ENCODE data around the gene FCMR.

The FCMR gene

GRCh38 chr1:206921772-206922265 lies at the start of gene FCMR:
Gene FCMR (minus strand): TSS chr1:206921941. CDS start chr1:206921854, 87 bp downstream.
- DNase-seq (ENCODE audit: low read depth, low spot score): peak; percentile 33

DNA sequence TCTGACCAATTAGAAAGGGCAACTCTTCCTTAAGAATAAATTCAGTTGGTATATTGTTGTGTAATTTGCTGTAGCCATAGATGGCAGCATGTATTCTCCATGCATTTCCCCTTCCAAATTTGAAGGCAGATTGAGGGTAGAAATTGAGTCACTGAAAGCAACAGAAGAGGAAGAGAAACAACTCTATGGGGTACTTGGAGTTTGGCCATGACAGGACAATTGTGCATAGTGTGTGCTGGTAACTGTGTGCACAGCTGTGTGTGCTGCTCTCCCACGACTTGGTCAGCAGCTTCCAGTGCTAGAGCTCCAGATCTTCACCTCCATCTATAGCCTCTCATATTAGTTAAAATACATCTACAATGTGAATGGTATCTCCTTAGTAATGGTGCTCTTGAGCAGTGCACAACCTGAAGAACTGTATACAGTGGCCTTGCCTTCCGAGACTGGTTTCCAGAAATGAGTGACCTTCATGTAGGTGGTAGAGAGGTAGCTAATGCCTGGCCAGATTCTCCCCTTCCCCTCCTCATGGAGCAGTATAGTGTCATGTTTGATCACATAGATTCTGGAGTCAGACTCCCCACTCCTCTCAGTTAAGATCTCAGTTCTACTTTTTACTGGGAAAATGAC lies 49.4 kb upstream of the FCMR start:
- no peak for DNase-seq (ENCODE audit: low read depth, low spot score)

GRCh38 chr1:206970446-206970845 lies 48.7 kb upstream of the FCMR start, which contains the start of gene FCAMR:
Gene FCAMR (minus strand): TSS chr1:206970460. CDS start chr1:206970125, 335 bp downstream.
- no peak for DNase-seq (ENCODE audit: low read depth, low spot score)

GRCh38 chr1:206969090-206969489 lies 47.3 kb upstream of the FCMR start:
- DNase-seq (ENCODE audit: low read depth, low spot score): no peak

- no peak for DNase-seq (ENCODE audit: low read depth, low spot score)
These were observed 45.5 kb upstream of the FCMR start for GRCh38 chr1:206967096-206967849.

DNA sequence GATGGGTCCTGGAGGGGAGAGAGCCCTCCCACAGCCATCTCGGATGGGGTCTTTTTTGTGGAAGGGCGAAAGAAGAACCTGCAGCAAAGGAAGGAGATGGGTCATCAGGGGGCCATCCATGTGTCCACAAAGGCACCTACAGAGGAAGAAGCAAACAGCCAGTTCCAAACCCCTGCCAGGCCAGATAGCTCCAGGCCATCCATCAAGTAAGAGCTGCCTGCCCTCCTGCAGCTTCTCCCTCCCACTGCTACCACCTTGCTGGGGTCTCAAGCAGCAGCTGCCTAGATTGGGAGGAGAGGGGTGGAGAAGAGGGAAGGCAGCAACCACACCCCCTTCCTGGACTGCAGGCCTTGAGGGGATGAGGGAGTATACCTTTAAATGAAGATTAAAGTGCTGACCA lies 44.0 kb upstream of the FCMR start:
- no peak for DNase-seq (ENCODE audit: low read depth, low spot score)

- no peak for DNase-seq (ENCODE audit: low read depth, low spot score)
These were observed 42.0 kb upstream of the FCMR start for GRCh38 chr1:206963740-206964139.

- DNase-seq (ENCODE audit: low read depth, low spot score): no peak
These were observed 41.5 kb upstream of the FCMR start for GRCh38 chr1:206963119-206963712.

DNA sequence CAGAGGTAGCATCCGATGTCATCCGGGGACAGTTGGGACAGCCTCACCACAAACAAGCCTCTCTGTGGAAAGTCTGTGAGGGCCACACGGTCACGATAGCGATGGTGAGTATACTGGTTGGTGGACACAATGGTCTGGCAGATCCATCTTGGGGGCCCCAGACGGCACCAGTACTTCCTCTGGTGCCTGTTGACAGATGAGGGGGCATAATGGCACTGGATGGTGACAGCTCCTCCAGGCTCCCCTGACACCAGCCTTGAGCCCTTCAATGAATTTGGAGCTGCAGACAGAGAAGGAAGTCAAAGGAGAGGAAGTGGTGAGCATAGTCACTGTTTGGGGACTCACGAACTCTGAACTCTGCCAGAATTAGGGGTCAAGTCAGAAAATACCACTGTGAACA lies 40.5 kb upstream of the FCMR start:
- DNase-seq (ENCODE audit: low read depth, low spot score): no peak

- no peak for DNase-seq (ENCODE audit: low read depth, low spot score)
These were observed 39.9 kb upstream of the FCMR start for GRCh38 chr1:206961668-206962067.

DNA sequence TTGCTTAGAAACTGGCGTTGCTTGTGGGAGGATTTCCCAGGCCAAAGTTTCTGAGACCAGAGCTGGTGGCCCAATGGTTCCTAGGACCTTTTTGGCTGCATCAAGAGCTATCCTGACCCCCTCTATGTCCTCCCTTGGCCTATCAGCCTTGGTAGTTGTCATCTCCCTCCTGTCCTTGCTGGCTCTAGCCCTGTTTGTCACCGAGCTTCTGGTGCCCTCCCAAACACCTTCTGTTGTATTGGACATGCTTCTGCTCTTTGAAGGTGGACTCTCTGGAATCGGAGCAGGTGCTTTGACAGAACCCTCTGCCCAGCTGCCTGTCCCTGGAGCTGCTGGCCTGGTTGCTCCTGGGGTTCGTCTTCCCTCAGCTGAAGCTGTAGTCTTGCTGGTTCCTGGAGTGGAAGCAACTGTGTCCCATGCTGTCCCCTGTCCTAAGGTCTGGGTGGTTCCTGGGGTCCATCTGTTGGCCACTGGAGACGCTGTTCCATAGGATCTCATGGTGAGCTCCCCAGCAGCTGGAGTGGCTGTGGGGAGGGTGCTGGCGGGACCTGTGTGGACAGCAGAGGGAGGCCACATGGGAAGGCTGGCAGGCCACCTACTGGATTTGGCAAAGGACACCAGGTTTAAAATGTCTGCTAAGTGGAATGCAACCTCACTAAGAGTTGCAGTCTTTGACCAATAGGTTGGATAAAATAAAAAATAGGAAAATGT lies 39.1 kb upstream of the FCMR start:
- DNase-seq (ENCODE audit: low read depth, low spot score): no peak

- DNase-seq (ENCODE audit: low read depth, low spot score): no peak
These were observed 36.4 kb upstream of the FCMR start for GRCh38 chr1:206958144-206958543.

GRCh38 chr1:206957639-206958038 lies 35.9 kb upstream of the FCMR start:
- DNase-seq (ENCODE audit: low read depth, low spot score): no peak

DNA sequence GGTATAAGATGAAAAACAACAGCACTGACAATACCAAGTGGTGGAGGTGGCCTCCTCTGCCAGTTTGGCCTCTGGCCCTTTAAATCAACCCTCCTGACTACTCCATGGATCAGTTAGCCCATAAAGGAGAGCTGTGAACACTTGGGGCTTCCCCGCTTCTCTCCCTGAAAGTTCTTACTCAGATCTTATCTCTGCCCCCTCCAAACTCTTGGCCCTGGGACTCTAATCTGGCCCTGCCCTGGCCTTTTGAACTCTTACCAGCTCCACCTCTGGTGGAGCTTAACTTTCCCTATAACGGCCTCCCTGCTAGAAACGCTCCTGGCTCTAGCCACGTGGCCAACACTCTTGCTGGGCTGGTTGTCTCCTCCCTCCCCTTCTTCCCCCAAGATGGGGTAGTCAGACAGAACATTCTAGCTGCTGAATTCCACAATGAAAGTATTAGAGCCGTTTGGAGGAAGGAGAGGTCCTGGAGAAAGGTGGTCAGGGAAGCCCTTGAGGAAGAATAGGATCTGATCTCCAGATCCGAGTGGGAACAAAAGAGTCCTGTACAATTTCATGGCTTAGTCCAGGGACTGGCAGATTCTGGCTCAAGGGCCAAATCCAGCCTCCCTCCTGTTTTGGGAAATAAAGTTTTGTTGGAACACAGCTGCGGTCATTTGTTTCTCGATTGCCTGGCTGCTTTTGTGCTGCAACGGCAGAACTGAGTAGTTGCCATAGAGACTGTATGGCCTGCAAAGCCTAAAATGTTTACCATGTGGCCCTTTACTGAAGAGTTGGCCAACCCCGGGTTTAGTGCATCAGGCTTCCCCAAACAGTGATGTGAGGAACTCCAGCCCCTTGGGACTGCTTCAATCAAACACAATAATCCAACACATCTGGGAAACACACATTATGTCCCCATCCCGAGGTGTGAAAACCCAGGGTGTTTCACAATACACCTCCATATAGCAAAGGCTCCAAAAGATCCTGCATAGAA lies 34.0 kb upstream of the FCMR start:
- DNase-seq (ENCODE audit: low read depth, low spot score): no peak

DNA sequence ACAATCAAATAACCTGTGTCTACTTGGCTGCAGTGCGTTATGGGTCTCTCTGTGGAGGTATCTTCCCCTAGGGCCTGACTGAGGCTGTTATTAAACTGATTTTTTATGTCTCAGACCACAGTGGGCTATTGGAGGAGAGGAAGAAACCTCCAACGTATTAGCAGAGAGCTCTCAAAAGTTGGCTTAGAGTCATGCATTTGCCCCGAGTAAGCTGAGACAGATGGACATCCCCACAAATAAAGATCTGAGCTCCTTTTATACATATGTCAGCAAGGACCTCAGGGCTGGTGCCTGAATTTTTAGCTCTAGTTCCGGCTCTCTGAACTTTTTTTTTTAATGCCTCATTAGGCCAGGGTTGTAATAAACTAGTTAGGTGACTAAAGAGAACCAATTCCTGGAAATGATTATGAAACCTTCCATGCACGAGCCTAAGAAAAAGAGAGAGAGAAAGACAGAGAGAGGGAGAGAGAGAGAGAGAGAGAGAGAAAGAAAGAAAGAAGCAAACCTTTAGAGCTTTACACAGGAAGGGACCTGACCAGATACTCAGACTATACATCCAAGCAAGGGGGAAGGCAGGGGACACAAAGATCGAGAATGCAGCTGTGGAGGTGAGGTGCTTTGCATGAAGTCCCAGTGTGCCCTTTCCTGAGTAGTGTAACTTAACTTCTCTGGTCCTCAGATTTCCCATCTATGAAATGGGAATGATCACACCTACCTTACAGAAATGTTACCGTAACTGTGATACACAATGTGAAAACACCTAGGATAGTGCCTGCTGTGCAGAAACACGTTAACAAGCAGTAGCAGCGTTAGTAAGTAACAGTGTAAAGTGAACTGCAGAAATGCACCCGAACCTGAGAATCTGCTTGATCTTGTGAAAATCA lies 33.0 kb upstream of the FCMR start:
- DNase-seq (ENCODE audit: low read depth, low spot score): no peak

DNA sequence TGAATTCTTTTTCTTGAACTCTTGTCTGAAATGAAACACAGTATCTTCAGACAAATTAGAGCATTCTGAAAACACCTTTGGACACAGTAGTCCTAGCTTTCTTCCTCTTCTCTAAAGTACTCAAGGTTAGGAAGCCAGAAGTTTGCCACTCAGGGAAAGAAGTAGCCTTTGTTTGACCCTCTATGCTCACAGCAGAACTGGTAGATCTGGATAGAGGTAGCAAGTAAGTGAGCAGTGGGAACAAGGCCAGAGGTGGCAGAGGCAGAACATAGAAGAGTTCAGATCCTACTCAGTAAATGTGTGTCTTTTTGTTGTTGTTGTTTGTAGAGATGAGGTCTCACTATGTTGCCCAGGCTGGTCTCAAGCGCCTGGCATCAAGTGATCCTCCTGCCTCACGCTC lies 31.9 kb upstream of the FCMR start:
- no peak for DNase-seq (ENCODE audit: low read depth, low spot score)

DNA sequence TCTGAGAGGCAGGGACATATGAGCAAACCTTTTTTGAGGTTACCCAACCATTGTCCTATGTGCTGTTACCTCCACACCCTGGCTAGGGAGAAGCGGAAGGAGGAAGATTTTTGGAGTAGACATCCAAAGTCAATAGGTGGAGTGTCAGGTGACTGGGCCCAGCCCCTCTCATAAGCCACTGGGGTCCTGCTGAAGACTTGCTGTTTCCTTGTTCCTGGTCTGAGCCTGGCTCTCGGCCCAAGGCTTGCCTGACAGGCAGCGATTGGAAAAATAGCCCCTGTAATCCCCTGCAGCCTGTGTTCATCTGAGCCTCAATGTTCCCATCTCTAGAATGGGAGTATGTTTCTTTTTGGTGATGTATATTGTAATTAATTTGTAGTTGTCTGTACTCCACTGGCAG lies 31.4 kb upstream of the FCMR start:
- no peak for DNase-seq (ENCODE audit: low read depth, low spot score)

DNA sequence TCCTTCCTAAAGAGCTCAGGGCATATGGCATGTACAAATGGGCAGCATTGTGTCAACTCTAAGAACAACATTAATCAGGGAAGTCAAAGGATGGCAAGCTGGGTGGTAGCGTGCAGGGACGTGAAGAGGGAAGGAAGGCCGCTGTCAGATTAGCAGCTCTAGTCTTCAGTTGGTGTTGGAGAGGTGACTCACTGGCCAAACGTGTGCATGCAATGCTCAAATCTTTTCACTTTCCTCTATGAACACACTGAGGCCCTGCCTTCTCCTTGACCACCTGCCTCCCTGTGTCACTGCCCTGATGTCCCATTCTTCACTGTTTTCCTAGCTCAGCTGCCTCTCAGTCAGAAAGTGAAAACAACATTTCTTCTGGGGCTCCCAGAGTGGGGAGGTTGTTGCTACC lies 30.4 kb upstream of the FCMR start:
- no peak for DNase-seq (ENCODE audit: low read depth, low spot score)

DNA sequence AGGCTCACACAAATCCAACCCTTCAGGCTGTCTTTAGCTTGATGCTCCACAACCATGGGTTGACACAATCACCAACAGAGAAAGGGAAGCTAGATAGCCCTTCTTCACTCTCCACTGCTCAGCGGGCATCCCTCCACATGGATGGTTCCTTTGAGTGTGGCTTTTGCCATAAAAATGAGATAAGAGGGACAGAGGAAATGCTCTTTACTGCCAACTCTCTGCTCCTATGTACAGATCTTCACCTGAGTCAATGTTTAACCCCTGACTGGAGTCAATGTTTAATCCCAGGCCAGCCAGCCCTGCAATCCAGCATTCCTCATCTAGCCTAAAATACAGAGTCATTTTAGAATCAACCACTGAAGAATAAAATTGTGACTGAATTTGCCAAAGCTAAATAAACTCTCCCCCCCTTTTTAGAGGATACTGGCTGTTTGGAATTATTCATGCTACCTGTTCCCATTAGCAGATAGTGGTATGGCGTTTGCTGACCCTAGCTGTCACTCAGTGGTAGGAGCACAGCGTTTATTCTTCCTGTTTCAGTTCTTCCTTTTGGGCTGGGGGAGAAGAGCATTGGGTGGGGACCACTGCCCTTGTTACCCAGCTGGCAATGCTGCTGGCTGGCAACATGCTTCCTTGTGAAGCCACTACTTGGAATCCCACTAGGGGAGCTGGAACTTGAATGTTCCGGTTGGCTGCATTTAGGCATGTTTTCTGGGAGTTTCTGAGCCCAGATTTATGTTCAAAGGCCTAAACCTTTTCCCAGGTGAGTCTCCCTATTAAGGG lies 29.8 kb upstream of the FCMR start:
- DNase-seq (ENCODE audit: low read depth, low spot score): no peak

Measured in activated CD4-positive, CD25-positive, alpha-beta regulatory T cell treated with anti-CD3 and anti-CD28 coated beads, Interleukin-2, amount 50 U/mL, for 16 hours (primary cell).